Dermis blood vessel endothelial cell (primary cell): ENCODE data around the gene NR2C2AP. TPM values are rescaled to one million over a fixed set of nuclear protein-coding genes. Genes with fewer than 3 reads are reported as not detected.
A peak's percentile ranks its signal among the peaks of the same experiment; 100 is the strongest.

ENCODE experiments used
- DNase-seq: peaks from one replicate; pipeline ENCODE4 v3.0.0; 2010
- total RNA-seq: library from RNA; depleted of rRNA; stranded (reverse); fragments of >200 nt; gene quantifications from 2 replicates; pipeline ENCODE4 v1.2.3, GENCODE V29; 2014

NR2C2AP gene
- total RNA-seq, 1 donor from 2014 or later: 18.7 TPM

- DNase-seq: no peak
These were observed 10.9 kb upstream of the NR2C2AP start for GRCh38 chr19:19214159-19214490.

- no peak for DNase-seq
These were observed 10.4 kb upstream of the NR2C2AP start for GRCh38 chr19:19213426-19214158.

GRCh38 chr19:19212916-19213315, 9.7 kb upstream of the NR2C2AP start:
- no peak for DNase-seq

GRCh38 chr19:19211499-19212420, 8.5 kb upstream of the NR2C2AP start, which contains the start of gene NCAN:
Gene NCAN, plus strand, starts transcription at chr19:19211958. Its CDS starts 4,996 bp downstream, at chr19:19216954.
- no peak for DNase-seq

GRCh38 chr19:19209372-19209771, 6.2 kb upstream of the NR2C2AP start:
- no peak for DNase-seq

GRCh38 chr19:19207637-19208572, 4.7 kb upstream of the NR2C2AP start:
- no peak for DNase-seq

- no peak for DNase-seq
These were observed 3.7 kb upstream of the NR2C2AP start for GRCh38 chr19:19206938-19207337.

- DNase-seq: no peak
These were observed 2.5 kb upstream of the NR2C2AP start for GRCh38 chr19:19205416-19206410.

- no peak for DNase-seq
These were observed 967 bp upstream of the NR2C2AP start for GRCh38 chr19:19204181-19204580.

GRCh38 chr19:19202707-19203011, 555 bp downstream of the NR2C2AP start:
- no peak for DNase-seq

- DNase-seq: no peak
These were observed 1.2 kb downstream of the NR2C2AP start for GRCh38 chr19:19201697-19202630.

- DNase-seq: peak; percentile 45
These were observed 9.3 kb downstream of the NR2C2AP start for GRCh38 chr19:19193926-19194325.

- peak; percentile 50 for DNase-seq
These were observed 10.2 kb downstream of the NR2C2AP start for GRCh38 chr19:19192910-19193423.

- DNase-seq: peak; percentile 99
These were observed 10.9 kb downstream of the NR2C2AP start, which contains the start of the genes BORCS8 and RFXANK for GRCh38 chr19:19192078-19192882. Gene BORCS8, minus strand, starts transcription at chr19:19192152. Its CDS starts 35 bp downstream, at chr19:19192117. Gene RFXANK, plus strand, starts transcription at chr19:19192258. Its CDS starts 1,689 bp downstream, at chr19:19193947.

- no peak for DNase-seq
These were observed 11.5 kb downstream of the NR2C2AP start for GRCh38 chr19:19191768-19192077.

- no peak for DNase-seq
These were observed 16.5 kb downstream of the NR2C2AP start for GRCh38 chr19:19186742-19187141.

GRCh38 chr19:19185853-19186740, 17.1 kb downstream of the NR2C2AP start:
- peak; percentile 77 for DNase-seq

- no peak for DNase-seq
These were observed 21.7 kb downstream of the NR2C2AP start for GRCh38 chr19:19181488-19181998.
